Measurements from ENCODE around the gene MAP1LC3B2.

MAP1LC3B2 gene

DNA sequence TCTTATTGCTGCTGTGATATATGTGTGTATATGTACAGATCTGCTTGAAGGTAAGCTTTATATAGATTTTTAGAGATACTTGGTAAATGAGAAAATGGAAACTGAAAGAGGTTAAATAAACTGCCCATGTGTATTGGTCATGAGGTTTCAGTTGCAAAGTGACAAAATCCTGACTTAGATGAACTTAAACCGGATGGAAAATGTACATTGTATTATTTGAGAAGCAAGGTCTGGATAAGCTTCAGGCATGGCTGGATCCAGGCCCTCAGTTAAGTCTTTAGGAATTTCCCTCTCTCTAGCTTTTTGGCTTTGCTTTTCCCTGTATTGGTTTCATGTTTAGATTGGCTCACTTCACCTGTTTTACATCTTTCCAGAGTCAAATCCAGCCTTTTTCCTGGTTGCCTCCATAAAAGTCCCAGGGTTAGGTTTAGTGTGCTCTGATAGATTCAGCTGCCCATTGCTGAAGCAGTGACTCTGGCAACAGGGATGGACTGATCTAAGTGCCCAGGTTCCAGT lies 21.0 kb upstream of the MAP1LC3B2 start:
- DNase-seq: no peak

DNA sequence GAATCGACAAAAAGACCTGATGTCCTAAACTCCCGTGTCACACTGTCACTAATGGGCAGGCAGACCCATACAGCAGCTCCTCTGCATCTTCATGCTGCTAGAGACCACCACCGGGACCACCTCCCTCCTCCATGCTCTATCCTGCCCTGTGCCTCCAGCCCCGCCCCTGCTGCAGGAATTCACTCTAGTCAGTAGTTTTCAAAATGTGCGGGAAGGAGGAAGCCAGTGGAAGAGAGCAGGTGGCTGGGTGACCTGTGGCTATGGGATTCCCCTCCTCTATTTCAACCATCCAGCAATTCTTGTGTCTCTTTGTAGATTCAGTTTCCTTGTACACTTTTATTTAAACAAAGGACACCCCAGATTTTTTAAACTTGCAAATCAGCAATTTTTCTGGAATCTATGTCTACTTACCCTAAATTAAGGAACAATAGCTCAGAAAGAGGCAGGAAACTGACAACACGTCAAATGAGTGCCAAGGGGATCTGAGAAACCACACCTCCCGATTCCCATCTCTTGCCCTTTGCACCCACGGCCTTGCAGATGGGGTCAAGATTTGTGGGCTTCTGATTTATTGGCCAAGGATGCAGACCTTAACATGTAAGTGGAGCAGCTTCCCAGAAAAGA lies 20.4 kb upstream of the MAP1LC3B2 start:
- no peak for DNase-seq

DNA sequence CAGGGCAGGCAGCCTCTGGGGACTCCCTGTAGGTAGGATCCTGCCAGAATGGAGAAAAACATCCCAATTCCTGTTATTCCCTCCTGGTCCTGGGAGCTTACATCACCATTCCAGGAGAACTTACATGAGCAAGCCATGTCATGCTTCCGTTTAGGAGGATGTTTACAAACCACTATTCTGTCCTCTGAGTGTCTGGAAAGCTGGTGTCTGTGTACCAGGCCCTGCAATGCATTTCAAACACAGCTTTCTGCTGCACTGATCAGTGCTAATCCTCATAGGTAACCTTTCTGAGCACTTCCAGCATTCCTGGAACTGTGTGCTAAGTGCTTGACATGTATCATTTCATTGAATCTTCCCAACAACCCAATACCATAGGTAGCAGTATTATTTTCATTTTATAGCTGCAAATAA lies 19.8 kb upstream of the MAP1LC3B2 start:
- DNase-seq: no peak

DNA sequence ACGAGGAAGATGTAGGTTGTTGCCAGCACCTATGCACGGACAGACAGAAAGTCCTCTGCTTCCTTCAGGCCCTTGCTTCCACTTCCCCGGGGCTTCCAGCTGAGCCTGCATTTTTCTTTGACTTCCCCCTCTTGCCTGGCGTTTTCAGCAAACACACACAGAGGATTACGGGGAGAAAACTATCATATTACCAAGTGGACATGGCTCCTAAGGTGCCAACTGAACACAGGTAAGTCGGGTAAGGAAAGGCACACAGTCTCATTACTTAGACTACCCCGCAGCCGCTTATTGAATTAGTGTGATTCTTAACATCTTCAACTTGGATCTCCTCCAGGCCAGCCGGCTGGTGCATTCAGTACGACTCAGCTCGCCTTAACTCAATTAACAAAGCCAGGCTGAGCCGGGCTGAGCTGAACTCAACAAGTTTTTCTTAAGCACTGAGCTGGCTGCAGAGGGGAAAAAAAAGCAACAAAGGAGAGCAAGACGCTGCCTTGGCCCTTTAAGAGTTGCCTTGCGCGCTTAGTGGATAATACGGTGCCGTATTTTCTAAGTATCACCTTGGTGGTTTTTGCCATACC lies 19.2 kb upstream of the MAP1LC3B2 start:
- no peak for DNase-seq

DNA sequence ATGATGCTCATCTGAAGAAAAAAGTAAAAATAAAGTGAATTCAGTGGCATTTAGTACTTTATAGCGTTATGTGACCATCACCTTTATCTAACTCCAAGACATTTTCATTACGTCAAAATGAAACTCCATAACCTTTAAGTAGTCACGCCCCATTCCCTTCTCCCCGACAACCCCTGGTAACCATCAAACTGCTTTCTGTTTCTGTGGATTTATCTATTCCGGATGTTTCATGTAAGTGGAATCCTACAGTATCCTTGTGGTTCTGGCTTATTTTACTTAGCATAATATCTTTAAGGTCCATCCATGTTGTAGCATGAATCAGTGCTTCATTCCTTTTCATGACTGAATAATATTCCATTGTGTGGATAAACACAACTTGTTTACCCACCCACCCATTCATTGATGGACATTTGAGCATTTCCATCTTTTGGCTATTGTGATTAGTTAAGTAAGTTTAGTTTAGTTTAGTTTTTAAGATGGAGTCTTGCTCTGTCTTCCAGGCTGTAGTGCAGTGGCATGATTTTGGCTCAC lies 18.5 kb upstream of the MAP1LC3B2 start:
- no peak for DNase-seq

DNA sequence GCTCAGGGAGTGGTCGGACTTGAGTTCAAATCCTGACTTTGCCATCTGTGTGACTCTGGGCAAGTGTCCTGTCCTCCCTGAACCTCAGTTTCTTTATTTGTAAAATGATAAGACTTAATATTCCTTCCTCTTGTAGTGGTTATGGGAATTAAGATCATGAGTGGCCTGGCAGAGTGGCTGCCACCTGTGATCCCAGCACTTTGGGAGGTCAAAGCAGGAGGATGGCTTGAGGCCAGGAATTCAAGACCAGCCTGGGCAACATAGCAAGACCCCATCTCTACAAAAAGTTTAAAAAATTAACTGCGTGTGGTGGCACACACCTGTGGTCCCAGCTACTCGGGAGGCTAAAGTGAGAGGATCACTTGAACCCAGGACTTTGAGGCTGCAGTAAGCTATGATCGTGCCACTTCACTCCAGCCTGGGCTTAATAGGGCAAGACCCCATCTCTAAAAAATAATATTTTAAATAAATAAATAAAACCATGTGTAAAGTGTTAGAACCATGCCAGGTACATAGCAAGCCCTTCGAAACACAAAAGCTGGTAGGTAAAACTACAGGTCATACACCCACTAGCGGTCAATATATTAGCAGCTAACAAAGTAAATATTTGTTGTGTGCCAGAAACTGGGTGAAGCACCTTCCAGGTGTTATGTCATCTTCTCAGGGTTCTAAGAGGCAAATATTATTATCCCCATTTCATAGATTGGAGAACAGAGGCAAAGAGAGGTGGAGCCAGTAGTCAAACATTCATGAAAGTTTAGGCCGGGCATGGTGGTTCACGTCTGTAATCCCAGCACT lies 17.4 kb upstream of the MAP1LC3B2 start:
- DNase-seq: no peak

DNA sequence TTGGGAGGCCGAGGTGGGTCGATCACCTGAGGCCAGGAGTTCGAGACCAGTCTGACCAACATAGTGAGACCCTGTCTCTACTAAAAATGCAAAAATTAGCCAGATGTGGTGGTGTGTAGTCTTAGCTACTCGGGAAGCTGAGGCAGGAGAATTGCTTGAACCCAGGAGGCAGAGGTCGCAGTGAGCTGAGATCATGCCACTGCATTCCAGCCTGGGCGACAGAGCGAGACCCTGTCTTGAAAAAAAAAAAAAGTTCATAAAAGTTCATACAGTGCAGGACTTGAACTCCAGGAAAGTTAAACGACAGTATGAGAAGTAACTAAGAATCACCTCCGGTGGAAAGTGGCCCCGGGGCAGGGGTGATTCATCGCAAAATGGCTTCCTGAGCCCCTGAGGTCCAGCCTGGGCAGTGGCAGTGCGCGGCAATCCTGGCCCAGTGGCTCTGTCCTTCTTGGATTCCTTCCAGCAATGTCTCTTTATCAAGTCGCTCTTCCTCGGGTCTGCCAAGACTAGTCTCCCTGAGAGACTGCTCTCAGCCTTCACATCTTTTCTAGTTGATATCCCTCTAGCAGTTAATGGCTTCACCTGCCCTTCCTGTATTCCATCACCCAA lies 16.7 kb upstream of the MAP1LC3B2 start:
- no peak for DNase-seq

DNA sequence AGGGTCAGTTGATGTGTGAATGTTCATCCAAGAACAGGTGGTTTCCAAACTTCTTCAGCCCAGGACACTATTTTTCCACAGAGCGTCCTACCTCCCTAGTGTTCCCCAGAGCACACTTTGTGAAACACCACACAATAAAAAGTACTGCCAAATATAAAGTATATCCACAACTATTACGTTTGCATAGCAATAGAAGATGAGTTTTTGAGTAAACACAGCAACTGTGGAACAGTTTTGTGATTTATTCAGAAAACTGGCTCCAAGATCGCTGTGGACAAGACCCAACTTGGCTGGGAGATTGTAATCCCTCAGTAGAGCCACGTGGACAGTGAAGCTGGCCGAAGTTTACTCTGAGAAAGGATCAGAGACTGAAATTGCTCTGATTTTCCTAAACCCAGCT lies 14.5 kb upstream of the MAP1LC3B2 start:
- no peak for DNase-seq

DNA sequence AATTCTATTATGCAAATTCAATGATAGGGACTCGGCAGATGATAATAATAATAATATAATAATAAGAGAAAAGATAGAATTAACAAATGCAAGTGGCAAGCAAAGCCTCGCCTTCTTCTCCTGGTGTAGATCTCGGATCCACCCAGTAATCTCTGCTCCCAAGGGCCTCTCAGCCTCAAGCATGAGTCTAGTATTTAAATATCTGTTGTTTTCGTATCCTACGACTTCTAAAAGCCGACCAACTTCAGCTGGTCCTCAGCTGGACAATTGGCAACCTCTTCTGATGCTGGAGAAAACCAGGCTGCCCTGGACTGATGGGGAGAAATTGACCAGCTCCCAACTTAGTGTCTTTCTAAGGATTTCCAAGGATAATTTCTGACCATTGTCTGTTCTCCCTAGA lies 14.0 kb upstream of the MAP1LC3B2 start:
- DNase-seq: no peak

DNA sequence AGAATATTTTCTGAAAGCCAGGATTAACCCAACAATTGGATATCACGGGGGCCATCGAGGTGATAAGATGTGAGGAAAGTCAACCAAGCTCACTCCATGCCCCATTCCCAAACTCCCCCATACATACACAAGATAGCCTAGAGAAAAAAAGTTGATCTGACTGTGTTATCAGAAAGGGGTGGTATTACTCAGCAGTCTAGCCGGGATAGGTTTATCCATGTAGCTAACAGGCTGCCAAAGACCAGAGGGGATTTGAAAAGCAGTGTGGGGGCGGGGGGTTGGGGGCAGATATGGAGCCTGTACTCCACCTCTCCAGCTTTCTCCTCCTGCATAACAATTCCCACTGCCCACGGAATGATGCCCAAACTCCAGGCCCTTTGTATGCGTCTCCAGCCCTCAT lies 13.2 kb upstream of the MAP1LC3B2 start:
- no peak for DNase-seq

DNA sequence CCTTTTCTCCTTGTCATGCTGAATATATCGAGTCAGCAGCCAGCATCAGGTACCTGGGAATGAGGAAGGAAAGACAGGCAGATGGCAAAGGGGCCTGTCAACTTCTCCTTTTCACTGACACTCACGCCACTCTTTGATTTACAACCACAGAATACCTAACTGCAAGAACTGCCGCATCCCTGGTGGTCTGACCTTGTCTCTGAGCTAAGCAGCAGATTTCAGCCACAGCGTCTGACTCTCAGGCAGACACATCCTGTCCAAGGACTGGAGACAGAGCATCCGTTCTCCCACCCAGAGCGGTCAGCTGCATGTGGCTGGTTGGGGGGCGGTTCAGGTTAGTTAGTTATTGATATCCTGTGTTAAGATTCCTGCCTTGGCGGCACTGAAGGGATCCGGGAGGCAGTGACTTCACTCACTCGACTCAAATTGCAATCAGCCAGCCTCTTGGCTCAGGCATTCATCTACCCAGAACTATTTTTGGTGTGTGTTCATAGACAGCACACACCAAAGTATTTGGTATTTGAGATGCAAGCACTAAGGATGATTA lies 11.2 kb upstream of the MAP1LC3B2 start:
- no peak for DNase-seq

DNA sequence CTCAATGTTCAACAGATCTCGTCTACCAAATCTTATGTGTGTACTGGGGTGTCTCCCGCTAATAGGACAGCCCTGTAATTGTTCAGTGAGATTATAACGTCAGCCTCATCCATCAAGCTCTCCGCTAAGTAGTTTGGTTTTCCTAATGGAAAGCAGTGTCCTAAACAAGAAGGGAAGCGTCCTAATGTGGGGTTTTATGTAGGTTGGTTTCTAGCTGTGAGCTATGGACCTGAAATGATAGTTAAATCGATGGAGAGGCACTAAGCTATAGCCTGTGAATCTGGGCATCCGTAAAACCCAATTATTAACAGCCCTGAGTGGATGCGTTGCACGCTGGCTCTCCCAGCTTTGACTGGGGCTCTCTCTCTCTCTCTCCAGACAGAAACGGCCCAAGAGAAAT lies 9.2 kb upstream of the MAP1LC3B2 start:
- no peak for DNase-seq

DNA sequence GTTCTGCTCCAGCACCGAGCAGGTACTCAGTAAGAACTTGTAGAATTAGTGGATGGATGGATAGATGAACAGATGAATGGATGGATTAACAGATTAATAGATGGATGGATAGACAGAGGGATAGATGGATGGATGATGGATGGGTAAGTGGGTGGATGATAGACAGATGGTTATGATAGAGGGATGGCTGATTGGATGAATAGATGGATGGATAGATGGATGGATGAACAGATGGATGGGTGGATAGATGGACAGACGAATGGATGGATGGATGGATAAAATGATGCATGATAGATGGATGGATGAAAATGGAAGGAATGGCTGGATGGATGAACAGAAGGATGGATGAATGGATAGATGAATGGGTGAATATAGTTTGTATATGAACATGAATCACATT lies 8.0 kb upstream of the MAP1LC3B2 start:
- no peak for DNase-seq

DNA sequence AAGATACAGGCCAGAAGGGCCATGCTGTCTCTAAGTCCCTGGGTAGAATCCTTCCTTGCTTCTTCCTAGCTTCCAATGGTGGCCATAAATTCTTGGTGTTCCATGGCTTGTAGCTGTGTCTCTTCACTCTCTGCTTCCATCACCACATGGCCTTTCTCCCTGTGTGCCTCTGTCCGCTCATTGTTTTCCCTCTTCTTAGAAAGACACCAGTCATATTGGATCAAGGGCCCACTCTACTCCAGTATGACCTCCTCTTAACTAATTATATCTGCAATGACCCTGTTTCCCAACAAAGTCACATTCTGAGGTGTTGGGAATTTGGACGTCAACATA lies 7.6 kb upstream of the MAP1LC3B2 start:
- no peak for DNase-seq

DNA sequence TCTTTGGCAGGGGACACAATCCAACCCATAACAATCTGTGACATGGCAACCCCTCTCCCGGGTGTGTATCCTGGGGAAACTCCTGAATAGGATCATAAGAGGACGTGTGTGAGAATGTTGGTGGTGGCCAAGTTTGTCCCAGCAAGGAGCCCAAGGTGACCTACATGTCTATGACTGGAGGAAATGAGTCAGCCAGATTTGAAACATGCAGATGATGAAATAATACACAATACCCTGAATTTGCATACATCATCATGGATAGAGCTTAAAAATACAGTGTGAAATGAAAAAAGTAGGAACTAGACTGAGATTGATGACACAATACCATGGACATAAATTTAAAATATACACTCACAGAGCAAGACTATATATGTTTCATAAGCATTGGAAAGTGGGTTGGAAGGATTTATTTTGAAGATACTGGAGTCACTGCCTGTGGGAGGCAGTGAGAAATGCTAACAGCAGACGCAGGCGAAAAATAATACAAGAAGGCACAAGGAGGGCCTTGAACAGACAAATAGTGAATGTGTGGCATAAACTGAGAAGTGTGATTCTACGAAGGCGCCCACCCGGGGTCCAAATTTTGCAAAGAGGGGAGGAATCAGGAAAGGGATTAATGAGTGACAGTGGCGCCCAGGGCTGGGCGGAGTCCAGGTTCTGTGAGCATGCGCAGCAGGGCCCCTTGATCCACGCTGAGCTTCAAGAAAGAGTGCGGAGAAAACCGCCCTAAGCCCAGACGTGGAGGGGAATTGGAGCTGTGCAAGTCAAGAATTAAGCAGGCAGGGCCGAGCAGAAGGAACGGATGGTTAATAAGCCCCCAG lies 7.0 kb upstream of the MAP1LC3B2 start:
- no peak for DNase-seq

DNA sequence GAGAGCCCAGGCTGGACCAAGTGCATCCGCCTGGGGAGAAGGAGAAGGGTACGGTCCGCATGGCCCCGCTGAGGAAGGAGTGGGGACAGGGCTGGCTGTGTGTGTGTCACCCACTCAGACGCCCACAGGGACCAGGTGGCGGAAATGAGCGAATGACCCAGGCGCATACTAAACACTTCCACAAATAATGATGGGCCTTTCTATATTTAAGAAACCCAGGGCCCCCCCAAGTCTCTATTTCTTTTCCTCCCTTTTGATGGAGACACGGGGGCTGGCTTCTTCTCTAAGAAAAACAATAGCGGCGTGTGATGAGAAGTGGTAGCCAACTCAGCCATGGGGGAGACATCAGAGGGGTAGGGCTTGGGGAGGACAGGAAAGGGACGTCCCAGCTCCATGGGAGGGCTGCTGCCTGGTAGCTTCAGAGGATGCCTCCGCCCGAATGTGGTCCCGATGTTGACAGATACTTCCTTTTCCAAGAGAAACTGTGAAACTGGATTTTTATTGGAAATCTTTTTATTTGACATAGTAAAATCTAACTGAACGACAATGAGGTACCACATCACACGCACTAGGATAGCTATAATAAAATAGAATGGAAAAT lies 6.3 kb upstream of the MAP1LC3B2 start:
- no peak for DNase-seq

DNA sequence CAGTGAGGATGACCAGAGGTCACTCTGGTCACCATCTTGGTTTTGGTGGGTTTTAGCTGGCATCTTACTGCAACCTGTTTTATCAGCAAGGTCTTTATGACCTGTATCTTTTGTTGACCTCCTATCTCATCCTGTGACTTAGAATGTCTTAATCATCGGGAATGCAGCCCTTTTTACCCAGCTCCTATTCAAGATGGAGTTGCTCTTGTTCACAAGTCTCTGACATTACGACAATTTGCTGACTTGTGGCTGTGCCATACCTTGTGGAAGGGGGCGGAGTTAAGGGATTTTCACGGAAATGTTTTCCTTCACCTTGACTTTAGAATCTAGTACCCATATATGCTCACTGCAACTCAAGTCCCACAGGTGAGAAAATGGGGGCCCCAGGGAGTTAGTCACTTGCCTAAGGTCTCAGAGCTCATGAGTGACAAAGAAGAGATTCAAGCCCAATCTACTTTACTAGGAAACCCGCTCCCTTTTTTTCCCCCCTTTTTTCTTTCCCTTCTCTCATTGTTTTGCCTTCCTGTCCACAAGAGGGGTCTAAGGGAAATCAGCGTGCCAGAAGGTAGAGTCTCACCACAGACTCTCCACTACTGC lies 2.7 kb upstream of the MAP1LC3B2 start:
- DNase-seq: no peak

DNA sequence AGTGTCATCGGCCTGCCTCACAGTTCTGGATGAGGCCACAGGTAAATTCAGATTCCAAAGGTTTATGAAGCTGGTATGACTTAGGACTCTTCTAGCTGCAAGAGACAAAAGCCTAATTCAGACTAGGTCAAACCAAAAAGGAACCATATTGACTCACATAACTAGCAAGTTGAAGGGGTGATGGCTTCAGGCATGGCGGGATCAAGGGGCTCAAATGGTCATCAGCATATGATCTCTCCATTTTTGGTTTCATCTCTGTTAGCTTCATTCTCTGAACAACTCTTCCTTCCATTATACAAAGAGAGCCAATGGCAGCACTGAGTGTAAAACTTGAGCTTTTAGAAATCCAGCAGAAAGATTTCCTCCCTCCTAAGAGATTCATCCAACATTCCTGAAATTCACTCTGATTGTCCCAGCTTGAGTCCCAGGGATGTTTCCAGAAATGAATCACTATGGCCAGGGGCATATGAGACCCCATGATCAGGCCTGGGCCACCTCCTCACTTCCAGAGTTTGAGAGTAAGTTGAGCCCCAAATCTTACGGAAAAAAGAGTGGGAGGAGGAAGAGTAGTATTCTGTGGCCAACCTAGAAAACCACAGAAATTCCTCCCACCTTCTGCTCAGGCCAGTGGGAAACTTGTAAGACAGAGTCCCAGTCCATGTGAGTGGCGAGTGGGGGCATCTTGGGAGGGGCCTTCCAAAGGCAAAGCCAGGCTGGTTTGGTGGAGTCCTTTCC lies 2.0 kb upstream of the MAP1LC3B2 start:
- DNase-seq: no peak

DNA sequence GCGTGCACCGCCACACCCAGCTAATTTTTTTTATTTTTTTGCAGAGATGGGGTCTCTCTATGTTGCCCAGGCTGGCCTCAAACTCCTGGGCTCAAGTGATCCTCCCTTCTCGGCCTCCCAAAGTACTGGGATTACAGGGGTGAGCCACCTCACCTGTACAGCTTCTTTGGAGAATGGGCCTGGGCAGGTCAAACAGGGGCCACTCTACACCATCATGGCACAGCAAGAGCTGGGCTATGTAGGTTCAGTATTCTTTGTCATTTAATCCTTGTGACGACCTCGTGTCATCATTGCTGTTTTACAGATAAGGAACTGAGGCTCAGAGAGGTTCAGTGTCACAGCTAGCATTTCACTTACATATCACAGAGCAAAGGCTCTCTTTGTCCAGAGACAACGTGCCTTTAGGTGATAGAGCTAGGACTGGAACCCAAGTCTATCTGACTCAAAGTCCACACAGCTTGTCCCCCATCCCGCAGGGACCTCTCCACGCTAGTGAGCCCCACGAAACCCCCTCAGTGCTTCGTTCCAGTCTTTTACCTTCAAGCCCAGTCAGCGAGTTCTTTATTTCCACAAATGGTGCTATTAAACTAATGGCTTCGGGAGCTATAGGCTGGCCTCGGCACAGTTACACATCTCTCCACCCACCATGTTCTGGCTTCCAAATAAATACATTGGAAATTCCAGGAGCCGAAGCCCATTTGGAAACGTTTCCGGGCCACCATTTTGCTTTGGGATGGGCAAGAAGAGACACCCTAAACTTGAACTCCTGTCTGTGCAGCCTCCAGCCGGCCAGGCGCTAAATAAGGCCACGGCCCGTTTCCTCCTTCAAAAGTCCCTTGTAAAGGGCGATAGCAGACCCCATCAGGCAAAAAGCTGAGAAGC lies 660 bp upstream of the MAP1LC3B2 start:
- DNase-seq: no peak
